K562 (cell line): Measurements from ENCODE around the gene ESAM. TPM values are rescaled to one million over a fixed set of nuclear protein-coding genes. Genes with fewer than 3 reads are reported as not detected.
A peak's percentile ranks its signal among the peaks of the same experiment; 100 is the strongest.

Source experiments
- BDP1 ChIP-seq: IDR thresholded peaks from 3 replicates; pipeline ENCODE4 v1.6.1; 2011; ENCODE audit not compliant: insufficient read length, insufficient read depth
- DMBX1 ChIP-seq: fragments of 250-450 bp; sonication (Bioruptor Pico); IDR thresholded peaks from 2 replicates; pipeline ENCODE4 v1.8.0; 2022; ENCODE audit warnings: inconsistent platforms, mild to moderate bottlenecking, moderate library complexity, borderline replicate concordance
- KLF1 ChIP-seq: fragments of 450-650 bp; IDR thresholded peaks from 2 replicates; pipeline ENCODE4 v1.6.1; 2016; ENCODE audit warnings: missing genetic modification characterization, missing compliant biosample characterization
- MAFF ChIP-seq: IDR thresholded peaks from 2 replicates; pipeline ENCODE4 v1.6.1; 2012; ENCODE audit warnings: low read length, improper control_type of control experiment
- MAZ ChIP-seq, 2 experiments: fragments of 450-650 bp in 1 of 2; sonication (generic) in 1 of 2; formaldehyde crosslinking; IDR thresholded peaks in 1 of 2; conservative IDR thresholded peaks in 1 of 2; 2 replicates each; pipeline versions ENCODE4 v1.4.0 to v1.5.0; 2020; ENCODE audit warnings: mild to moderate bottlenecking in 1 of 2, missing genetic modification reagents in 1 of 2
- NCOA2 ChIP-seq, 2 experiments: fragments of 450-650 bp; IDR thresholded peaks; 2 replicates each; pipeline ENCODE4 v1.6.1; 2018; ENCODE audit warnings: mild to moderate bottlenecking in 2 of 2, moderate library complexity in 1 of 2; ENCODE audit not compliant: partially characterized antibody in 2 of 2
- NFIX ChIP-seq: fragments of 250-450 bp; sonication (Bioruptor Pico); IDR thresholded peaks from 2 replicates; pipeline ENCODE4 v1.4.0; 2020; ENCODE audit warnings: low read depth, mild to moderate bottlenecking, moderate library complexity
- PYGO2 ChIP-seq: fragments of 450-650 bp; IDR thresholded peaks from 2 replicates; pipeline ENCODE4 v1.6.1; 2016; ENCODE audit warnings: mild to moderate bottlenecking, missing genetic modification characterization, moderate library complexity, missing compliant biosample characterization
- SREBF1 ChIP-seq: fragments of 150-350 bp; IDR thresholded peaks from 2 replicates; pipeline ENCODE4 v1.6.1; 2014; ENCODE audit warnings: antibody characterized with exemption, low read depth, low read length, borderline replicate concordance
- ZNF174 ChIP-seq: fragments of 250-450 bp; sonication (Bioruptor Pico); IDR thresholded peaks from 2 replicates; pipeline ENCODE4 v1.4.0; 2020; ENCODE audit warnings: mild to moderate bottlenecking
- ZNF766 ChIP-seq: fragments of 200-800 bp; sonication (Bioruptor generic); conservative IDR thresholded peaks from 2 replicates; pipeline ENCODE4 v1.6.1; 2016; ENCODE audit warnings: missing genetic modification characterization, missing compliant biosample characterization
- polyA plus RNA-seq, 8 experiments: library from polyadenylated mRNA; depleted of rRNA in 4 of 8; stranded (reverse) in 5 of 8; unstranded in 3 of 8; fragments of >200 nt; fragmentation: Nextera tagmentation in 2 of 8; fragmentation: Illumina TruSeq in 1 of 8; extraction: Ambion mirVana in 2 of 8; extraction: Trizol in 1 of 8; gene quantifications; 2 replicates each; pipeline versions ENCODE4 v1.2.1 to v1.2.3, GENCODE V29; 2011 to 2014; ENCODE audit warnings: inconsistent platforms in 1 of 8, missing spikeins in 1 of 8
- total RNA-seq, 7 experiments: library from RNA; depleted of rRNA in 6 of 7; stranded (reverse); fragments of >200 nt in 6 of 7; fragmentation: Illumina TruSeq in 2 of 7; extraction: Trizol in 2 of 7; gene quantifications; 2 replicates each; pipeline versions ENCODE4 v1.2.1 to v1.2.3, GENCODE V29; 2011 to 2021; ENCODE audit warnings: low replicate concordance in 1 of 7
- TF ChIP-seq, protein P1 (sequence below), 3 experiments: IDR thresholded peaks in 2 of 3; conservative IDR thresholded peaks in 1 of 3; 2 replicates each; pipeline ENCODE4 v1.5.1; 2011 to 2012; ENCODE audit warnings: low read length in 3 of 3, mild to moderate bottlenecking in 3 of 3, control low read depth in 2 of 3, improper control_type of control experiment in 1 of 3, inconsistent platforms in 1 of 3, low read depth in 1 of 3, mixed read lengths in 1 of 3, moderate library complexity in 1 of 3; ENCODE audit not compliant: insufficient read depth in 2 of 3
- TF ChIP-seq, protein P2 (sequence below), 2 experiments: fragments of 450-650 bp in 1 of 2; sonication (generic) in 1 of 2; formaldehyde crosslinking in 1 of 2; IDR thresholded peaks; 2 replicates each; pipeline versions ENCODE4 v1.7.1 to v1.9.0; 2016 to 2022; ENCODE audit warnings: inconsistent platforms in 1 of 2, mild to moderate bottlenecking in 1 of 2, missing genetic modification reagents in 1 of 2
- TF ChIP-seq, protein P3 (sequence below): fragments of 450-650 bp; formaldehyde crosslinking; IDR thresholded peaks from 2 replicates; pipeline ENCODE4 v1.4.0; 2022; ENCODE audit warnings: mild to moderate bottlenecking, moderate library complexity

Gene ESAM
- total and polyA plus RNA-seq, 9 of the 15 experiments (the other 6 are each of a cell fraction or from before 2014, with no cell fraction given) = 0.06 to 1.5 (median 0.22) TPM

DNA sequence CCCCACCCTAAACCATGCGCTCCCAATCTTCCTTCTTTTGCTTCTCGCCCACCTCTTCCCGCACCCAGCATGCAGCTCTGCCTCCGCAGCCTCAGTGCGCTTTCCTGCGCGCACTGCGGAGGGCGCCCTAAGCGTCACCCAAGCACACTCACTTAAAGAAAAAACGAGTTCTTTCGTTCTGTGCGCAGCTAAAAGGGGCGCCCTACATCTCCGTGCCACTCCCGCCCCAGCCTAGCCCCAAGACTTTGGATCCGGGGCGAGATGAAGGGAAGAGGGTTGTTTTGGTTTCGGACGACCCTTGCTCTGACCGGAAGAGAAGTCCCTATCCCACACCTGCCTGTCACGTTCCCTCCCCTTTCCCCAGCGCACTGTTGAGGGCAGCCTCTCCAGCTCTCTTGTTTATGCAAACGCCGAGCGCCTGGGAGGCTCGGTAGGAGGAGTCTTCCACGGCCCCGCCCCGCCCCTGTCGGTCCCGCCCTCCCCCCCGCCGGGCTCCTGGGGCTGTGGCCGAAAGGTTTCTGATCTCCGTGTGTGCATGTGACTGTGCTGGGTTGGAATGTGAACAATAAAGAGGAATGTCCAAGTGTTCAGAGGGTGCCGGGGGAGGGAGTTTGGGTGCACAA lies 15.4 kb downstream of the ESAM start (continued):
- TF ChIP-seq, protein P1, sequence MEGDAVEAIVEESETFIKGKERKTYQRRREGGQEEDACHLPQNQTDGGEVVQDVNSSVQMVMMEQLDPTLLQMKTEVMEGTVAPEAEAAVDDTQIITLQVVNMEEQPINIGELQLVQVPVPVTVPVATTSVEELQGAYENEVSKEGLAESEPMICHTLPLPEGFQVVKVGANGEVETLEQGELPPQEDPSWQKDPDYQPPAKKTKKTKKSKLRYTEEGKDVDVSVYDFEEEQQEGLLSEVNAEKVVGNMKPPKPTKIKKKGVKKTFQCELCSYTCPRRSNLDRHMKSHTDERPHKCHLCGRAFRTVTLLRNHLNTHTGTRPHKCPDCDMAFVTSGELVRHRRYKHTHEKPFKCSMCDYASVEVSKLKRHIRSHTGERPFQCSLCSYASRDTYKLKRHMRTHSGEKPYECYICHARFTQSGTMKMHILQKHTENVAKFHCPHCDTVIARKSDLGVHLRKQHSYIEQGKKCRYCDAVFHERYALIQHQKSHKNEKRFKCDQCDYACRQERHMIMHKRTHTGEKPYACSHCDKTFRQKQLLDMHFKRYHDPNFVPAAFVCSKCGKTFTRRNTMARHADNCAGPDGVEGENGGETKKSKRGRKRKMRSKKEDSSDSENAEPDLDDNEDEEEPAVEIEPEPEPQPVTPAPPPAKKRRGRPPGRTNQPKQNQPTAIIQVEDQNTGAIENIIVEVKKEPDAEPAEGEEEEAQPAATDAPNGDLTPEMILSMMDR (IDR thresholded peaks at IDR 0.05 in 2 of 3, conservative IDR thresholded peaks at IDR 0.05 in 1 of 3; ENCODE audit: insufficient read depth in 2 of 3, low read depth in 1 of 3, low read length in 3 of 3) = peak in 1 of 3 experiments; percentile 19; a peak in 2 of 6 replicates
- TF ChIP-seq NCOA2 (IDR thresholded peaks at IDR 0.05; ENCODE audit: partially characterized antibody in 2 of 2) = no peak
- TF ChIP-seq MAFF = no peak
- TF ChIP-seq ZNF174 (CRISPR knock-in tag) = no peak
- TF ChIP-seq ZNF766 (CRISPR knock-in tag) = no peak
- TF ChIP-seq PYGO2 = no peak
- TF ChIP-seq DMBX1 (CRISPR knock-in tag) = no peak
- TF ChIP-seq NFIX (CRISPR knock-in tag) = no peak
- no peak for TF ChIP-seq MAZ (CRISPR knock-in tag; conservative IDR thresholded peaks at IDR 0.05 in 1 of 2, IDR thresholded peaks at IDR 0.05 in 1 of 2)
- no peak for TF ChIP-seq KLF1 (tag)
- TF ChIP-seq SREBF1 = no peak
- no peak for TF ChIP-seq BDP1
- TF ChIP-seq, protein P2, sequence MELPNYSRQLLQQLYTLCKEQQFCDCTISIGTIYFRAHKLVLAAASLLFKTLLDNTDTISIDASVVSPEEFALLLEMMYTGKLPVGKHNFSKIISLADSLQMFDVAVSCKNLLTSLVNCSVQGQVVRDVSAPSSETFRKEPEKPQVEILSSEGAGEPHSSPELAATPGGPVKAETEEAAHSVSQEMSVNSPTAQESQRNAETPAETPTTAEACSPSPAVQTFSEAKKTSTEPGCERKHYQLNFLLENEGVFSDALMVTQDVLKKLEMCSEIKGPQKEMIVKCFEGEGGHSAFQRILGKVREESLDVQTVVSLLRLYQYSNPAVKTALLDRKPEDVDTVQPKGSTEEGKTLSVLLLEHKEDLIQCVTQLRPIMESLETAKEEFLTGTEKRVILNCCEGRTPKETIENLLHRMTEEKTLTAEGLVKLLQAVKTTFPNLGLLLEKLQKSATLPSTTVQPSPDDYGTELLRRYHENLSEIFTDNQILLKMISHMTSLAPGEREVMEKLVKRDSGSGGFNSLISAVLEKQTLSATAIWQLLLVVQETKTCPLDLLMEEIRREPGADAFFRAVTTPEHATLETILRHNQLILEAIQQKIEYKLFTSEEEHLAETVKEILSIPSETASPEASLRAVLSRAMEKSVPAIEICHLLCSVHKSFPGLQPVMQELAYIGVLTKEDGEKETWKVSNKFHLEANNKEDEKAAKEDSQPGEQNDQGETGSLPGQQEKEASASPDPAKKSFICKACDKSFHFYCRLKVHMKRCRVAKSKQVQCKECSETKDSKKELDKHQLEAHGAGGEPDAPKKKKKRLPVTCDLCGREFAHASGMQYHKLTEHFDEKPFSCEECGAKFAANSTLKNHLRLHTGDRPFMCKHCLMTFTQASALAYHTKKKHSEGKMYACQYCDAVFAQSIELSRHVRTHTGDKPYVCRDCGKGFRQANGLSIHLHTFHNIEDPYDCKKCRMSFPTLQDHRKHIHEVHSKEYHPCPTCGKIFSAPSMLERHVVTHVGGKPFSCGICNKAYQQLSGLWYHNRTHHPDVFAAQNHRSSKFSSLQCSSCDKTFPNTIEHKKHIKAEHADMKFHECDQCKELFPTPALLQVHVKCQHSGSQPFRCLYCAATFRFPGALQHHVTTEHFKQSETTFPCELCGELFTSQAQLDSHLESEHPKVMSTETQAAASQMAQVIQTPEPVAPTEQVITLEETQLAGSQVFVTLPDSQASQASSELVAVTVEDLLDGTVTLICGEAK (IDR thresholded peaks at IDR 0.05) = peak; percentile 48; the same call in 1 of the 2 replicates
- TF ChIP-seq, protein P2 (CRISPR knock-in tag; IDR thresholded peaks at IDR 0.05) = no peak
- TF ChIP-seq, protein P3, sequence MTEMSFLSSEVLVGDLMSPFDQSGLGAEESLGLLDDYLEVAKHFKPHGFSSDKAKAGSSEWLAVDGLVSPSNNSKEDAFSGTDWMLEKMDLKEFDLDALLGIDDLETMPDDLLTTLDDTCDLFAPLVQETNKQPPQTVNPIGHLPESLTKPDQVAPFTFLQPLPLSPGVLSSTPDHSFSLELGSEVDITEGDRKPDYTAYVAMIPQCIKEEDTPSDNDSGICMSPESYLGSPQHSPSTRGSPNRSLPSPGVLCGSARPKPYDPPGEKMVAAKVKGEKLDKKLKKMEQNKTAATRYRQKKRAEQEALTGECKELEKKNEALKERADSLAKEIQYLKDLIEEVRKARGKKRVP (CRISPR knock-in tag) = no peak
